Raji (cell line): Measurements from ENCODE around the gene HEPACAM.

Experiments used
- POLR2A ChIP-seq: IDR thresholded peaks from 2 replicates; pipeline ENCODE4 v1.6.1; 2011; ENCODE audit warnings: low read depth, low read length, control low read depth; ENCODE audit not compliant: insufficient read depth

Gene HEPACAM

GRCh38 chr11:124922831-124923230 lies 13.0 kb downstream of the HEPACAM start:
- TF ChIP-seq POLR2A, result no peak

GRCh38 chr11:124920870-124921609 lies 14.8 kb downstream of the HEPACAM start:
- no peak for TF ChIP-seq POLR2A

- no peak for TF ChIP-seq POLR2A
Measured at GRCh38 chr11:124920356-124920755, 15.5 kb downstream of the HEPACAM start.

- TF ChIP-seq POLR2A, result no peak
Measured at GRCh38 chr11:124919898-124920297, 15.9 kb downstream of the HEPACAM start.

- no peak for TF ChIP-seq POLR2A
Measured at GRCh38 chr11:124918950-124919349, 16.9 kb downstream of the HEPACAM start, which contains the start of gene HEPN1. HEPN1 (plus strand) TSS chr11:124919250.

GRCh38 chr11:124917115-124917637 lies 18.7 kb downstream of the HEPACAM start:
- no peak for TF ChIP-seq POLR2A

GRCh38 chr11:124916370-124916710 lies 19.5 kb downstream of the HEPACAM start:
- no peak for TF ChIP-seq POLR2A

GRCh38 chr11:124915541-124916369 lies 20.1 kb downstream of the HEPACAM start:
- no peak for TF ChIP-seq POLR2A

GRCh38 chr11:124902616-124903015 lies 33.2 kb downstream of the HEPACAM start:
- no peak for TF ChIP-seq POLR2A

GRCh38 chr11:124900464-124900863 lies 35.4 kb downstream of the HEPACAM start:
- TF ChIP-seq POLR2A, result no peak

GRCh38 chr11:124899383-124900145 lies 36.3 kb downstream of the HEPACAM start:
- TF ChIP-seq POLR2A, result no peak

GRCh38 chr11:124898711-124899110 lies 37.1 kb downstream of the HEPACAM start:
- TF ChIP-seq POLR2A, result no peak

- no peak for TF ChIP-seq POLR2A
Measured at GRCh38 chr11:124898263-124898680, 37.6 kb downstream of the HEPACAM start.

- no peak for TF ChIP-seq POLR2A
Measured at GRCh38 chr11:124897674-124898262, 38.1 kb downstream of the HEPACAM start, which contains the start of gene ROBO4. ROBO4 (minus strand) TSS chr11:124897865; CDS start chr11:124897795, 70 bp downstream.

- no peak for TF ChIP-seq POLR2A
Measured at GRCh38 chr11:124896821-124897391, 38.9 kb downstream of the HEPACAM start.
